Motor neuron (in vitro differentiated cells): Measurements from ENCODE around the gene HRH1. TPM values are rescaled to one million over a fixed set of nuclear protein-coding genes. Genes with fewer than 3 reads are reported as not detected.
A peak's percentile ranks its signal among the peaks of the same experiment; 100 is the strongest.

Source experiments
- ATAC-seq, 8 experiments: fragments of 200-7000 bp; cut with Tn5 transposase; replicated peaks in 6 of 8; 2 replicates each; pipeline ENCODE4 v1.8.0; 2021; ENCODE audit warnings: mild to moderate bottlenecking in 8 of 8, moderate library complexity in 8 of 8
- H3K27ac ChIP-seq, 2 donors: fragments of 250-450 bp; sonication (Bioruptor Pico); 2 replicates each; pipeline ENCODE4 v1.9.0; 2021; ENCODE audit warnings: antibody characterized with exemption in 2 of 2, mild to moderate bottlenecking in 2 of 2, moderate library complexity in 1 of 2
- H3K4me1 ChIP-seq, 2 donors: fragments of 250-450 bp; sonication (Bioruptor Pico); replicated peaks in 1 of 2; 2 replicates each; pipeline ENCODE4 v1.6.1; 2021; ENCODE audit warnings: antibody characterized with exemption in 2 of 2, mild to moderate bottlenecking in 2 of 2, moderate library complexity in 1 of 2
- H3K4me3 ChIP-seq, 5 donors: fragments of 250-450 bp; sonication (Bioruptor Pico); 2 replicates each; pipeline ENCODE4 v1.9.0; 2021; ENCODE audit warnings: antibody characterized with exemption in 5 of 5, mild to moderate bottlenecking in 5 of 5, moderate library complexity in 4 of 5
- WGBS, 10 experiments: fragments of 450-650 bp; shearing (Covaris generic); methylation state at CpG; one replicate each; pipeline ENCODE4 v1.0.0; 2022; 5-methylcytosine and 5-hydroxymethylcytosine counted together
- in situ Hi-C, 9 experiments: fragments of 400-800 bp; cut with MboI; loops; one replicate each; pipeline ENCODE4 v1.15.0; 2021; ENCODE audit warnings: low sequenced_read_pairs in 9 of 9, low pct_unique_long_range_greater_than_20kb in 2 of 9; ENCODE audit not compliant: unreplicated experiment in 9 of 9
- total RNA-seq, 8 experiments: library from RNA; unstranded; fragments of 300-600 nt; gene quantifications; 2 replicates each; pipeline versions ENCODE4 v1.2.3 to v1.2.4, GENCODE V29; 2022

HRH1 gene
- total RNA-seq, 8 experiments from 2014 or later: 0.11 to 23.2 (median 0.74) TPM

DNA sequence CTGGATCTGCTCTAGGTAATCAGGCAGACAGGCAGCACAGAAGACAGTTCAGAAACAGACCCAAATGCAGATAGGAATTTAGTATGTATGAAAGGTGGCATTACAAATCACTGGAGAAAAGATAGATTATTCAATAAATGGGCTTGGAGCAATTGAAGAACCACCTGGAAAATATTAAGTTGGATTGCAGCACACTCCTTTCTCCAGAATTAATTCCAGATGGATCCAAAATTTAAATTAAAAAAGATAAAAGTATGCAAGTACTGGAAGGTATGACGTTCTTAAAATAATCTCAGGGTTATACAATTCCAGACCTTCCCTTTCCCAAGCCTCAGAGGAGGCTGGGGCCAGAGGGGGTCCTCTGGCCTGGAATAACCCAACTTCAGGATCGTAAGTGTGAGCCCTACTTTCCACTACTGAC, 32.5 kb downstream of the HRH1 start:
- in situ Hi-C loops: no loop called here
- ATAC-seq: peak in 3 of 8 experiments; percentile 9 to 13 (median 11)
- no peak overlapping the region for H3K27ac ChIP-seq
- whole genome bisulfite sequencing, 10 experiments: 0 to 85% (median 37%) methylated on average over 1 to 2 of the region's 2 CpGs; no CpG with 5 or more reads in 4 of the 10 experiments
- no peak overlapping the region for H3K4me3 ChIP-seq
- H3K4me1 ChIP-seq: no peaks in the 10 kb centered on the region

DNA sequence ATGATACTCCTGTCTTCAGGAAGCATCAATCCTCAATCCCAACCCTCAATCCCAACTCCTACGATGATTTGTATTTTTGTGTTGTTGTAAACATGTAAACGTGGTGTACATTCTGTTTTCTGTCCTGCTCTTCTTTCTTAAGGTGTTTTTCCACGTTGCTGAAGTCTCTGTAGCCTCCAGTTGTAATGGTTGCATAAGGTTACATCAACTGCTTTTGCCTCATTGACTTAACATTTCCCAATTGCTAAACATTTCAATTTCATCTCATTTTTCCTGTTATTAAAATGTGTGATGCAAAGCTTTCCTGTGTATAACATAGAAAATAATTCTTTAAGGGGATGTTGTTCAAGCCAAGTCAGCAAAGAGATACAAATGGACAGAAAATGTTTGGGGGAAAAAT, 33.4 kb downstream of the HRH1 start:
- Histone ChIP-seq H3K27ac (no peak overlapping the region), H3K4me3 (no peak overlapping the region), H3K4me1 (no peaks in the 10 kb centered on the region)
- in situ Hi-C loops: no loop called here
- no peak for ATAC-seq
- 20 to 97% (median 42%) methylated on average over 1 to 3 of the region's 3 CpGs; no CpG with 5 or more reads in 2 of the 10 experiments for WGBS, 10 experiments

DNA sequence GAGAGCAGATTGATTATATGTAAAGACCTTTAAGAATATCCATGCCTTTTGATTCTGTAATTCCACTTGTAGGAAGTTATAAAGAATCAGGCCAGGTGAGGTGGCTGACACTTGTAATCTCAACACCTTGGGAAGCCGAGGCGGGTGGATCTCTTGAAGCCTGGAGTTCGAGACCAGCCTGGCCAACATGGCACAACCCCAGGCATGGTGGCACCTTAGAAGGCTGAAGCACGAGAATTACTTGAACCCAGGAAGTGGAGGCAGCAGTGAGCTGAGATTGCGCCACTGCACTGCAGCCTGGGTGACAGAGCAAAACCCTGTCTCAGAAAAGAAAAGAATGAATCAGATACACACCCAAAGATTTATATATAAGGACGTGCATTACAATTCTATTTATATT, 33.9 kb downstream of the HRH1 start:
- 0 to 83% (median 53%) methylated on average over 1 to 6 of the region's 6 CpGs; no CpG with 5 or more reads in 2 of the 10 experiments for WGBS, 10 experiments
- Histone ChIP-seq H3K27ac (no peak overlapping the region), H3K4me3 (no peak overlapping the region), H3K4me1 (no peaks in the 10 kb centered on the region)
- in situ Hi-C loops: no loop called here
- ATAC-seq: no peak

DNA sequence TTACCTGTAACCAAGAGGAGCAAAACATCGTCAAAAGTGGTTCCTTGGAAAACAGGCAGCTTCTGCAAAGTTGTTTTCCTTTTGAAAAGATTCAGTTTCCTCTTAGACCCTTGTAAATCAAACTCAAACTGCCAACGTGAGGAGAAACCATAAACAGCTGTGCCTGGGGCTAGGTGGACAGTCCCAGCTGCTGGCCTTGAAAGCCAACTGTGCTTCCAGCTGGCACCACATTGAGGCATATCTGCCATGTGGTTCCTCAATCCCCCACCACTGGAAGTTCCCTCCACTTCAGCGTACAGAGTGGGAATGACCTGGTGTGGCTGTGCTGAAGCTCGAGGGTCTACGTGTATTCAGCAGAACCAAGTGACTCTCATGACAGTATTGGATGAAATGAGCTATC, 40.9 kb downstream of the HRH1 start:
- peak in 2 of 8 experiments; percentile 3 to 53 for ATAC-seq
- WGBS, 10 experiments: 9 to 100% (median 73%) methylated on average over 1 to 4 of the region's 5 CpGs; no CpG with 5 or more reads in 3 of the 10 experiments
- Histone ChIP-seq H3K27ac (no peak overlapping the region), H3K4me3 (no peak overlapping the region), H3K4me1 (no peaks in the 10 kb centered on the region)
- in situ Hi-C loops: no loop called here

DNA sequence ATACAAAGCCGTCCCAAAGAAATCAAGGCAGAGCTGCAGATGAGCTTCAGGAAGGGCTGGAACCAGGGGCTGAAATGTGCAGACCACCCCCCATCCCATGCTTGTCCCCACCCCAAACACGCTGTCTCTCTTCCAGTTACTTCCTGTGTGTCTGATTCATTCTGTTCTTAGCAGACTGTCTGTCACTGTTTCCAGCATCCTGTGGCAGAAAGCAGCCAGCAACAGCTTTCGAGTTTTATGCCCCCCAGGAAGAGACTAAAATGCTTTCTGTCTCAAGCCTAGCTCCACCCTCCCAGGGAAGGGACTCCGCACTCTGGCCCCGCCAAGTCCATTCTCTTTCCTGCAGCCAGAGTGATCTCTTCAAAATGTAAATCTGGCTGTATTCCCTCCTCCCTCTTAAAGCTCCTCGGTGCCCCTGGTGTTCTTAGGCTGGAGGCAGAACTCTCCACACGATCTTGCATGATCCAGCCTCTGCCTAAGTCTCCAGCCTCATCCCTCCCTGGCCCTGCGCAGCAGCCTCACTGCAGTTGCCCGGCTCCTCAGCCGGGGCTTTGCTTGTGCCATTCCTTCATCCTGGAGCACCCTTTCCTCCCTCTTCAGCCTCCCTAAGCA, 41.5 kb downstream of the HRH1 start:
- in situ Hi-C loops: no loop called here
- Histone ChIP-seq H3K4me3 (no peak overlapping the region), H3K4me1 (no peaks in the 10 kb centered on the region), H3K27ac (no peak overlapping the region)
- WGBS, 10 experiments: 0 to 68% (median 38%) methylated on average over 1 to 7 of the region's 10 CpGs; no CpG with 5 or more reads in 2 of the 10 experiments
- peak in 6 of 8 experiments; percentile 18 to 88 (median 63) for ATAC-seq

DNA sequence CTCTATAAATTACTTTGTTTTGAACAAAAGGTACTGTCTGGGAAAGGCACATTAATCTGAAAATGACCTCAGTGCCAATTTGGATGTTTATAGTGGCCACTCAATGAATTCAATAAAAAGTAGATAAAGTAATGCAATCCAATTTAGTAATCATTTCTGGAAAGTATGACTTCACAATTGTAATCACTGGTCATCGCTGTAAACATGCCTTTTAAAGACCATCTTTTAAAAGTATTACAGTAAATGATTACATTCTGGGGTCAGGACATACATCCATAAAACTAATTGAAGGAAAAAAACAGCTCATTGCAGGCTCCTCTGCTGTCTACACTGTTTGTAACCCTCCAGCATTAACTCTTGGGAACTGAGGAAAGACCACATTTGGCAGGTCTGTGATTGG, 43.2 kb downstream of the HRH1 start:
- in situ Hi-C loops: no loop called here
- 17 to 100% (median 60%) methylated on average over 1 of the region's 1 CpG; no CpG with 5 or more reads in 1 of the 10 experiments for WGBS, 10 experiments

DNA sequence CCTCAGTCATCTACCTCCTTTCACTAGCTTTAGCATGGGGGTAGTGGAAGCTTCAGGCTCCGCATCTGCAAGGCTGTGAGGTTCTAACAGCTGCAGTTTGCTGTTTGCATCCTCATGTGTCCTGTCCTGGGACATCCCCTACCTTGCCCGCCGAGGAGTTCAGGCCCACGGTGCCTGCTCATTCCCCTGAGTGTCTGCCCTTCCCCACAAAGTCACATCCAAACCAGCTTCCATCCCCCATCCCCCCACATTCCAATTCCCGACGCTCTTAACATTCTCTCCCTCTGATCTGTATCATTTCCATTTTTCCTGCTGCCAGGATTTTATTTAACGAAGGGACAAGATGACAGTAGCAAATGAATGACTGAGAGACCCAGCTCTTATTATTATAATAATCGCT, 43.8 kb downstream of the HRH1 start:
- no peak overlapping the region for H3K4me3 ChIP-seq
- peak in 3 of 8 experiments; percentile 3 to 39 (median 8) for ATAC-seq
- 43 to 84% (median 80%) methylated on average over 1 to 6 of the region's 8 CpGs; no CpG with 5 or more reads in 3 of the 10 experiments for WGBS, 10 experiments
- no peak overlapping the region for H3K27ac ChIP-seq
- H3K4me1 ChIP-seq: peaks cover 0 to 5% of the 10 kb centered on the region in 2 donors
- in situ Hi-C loops: no loop called here

More for the DNA sequence above, 43.2 kb downstream of the HRH1 start:
- H3K4me3 ChIP-seq: no peak overlapping the region
- peak in 3 of 8 experiments; percentile 65 to 91 (median 87) for ATAC-seq
- H3K27ac ChIP-seq: no peak overlapping the region
- peaks cover 0 to 5% of the 10 kb centered on the region in 2 donors for H3K4me1 ChIP-seq

DNA sequence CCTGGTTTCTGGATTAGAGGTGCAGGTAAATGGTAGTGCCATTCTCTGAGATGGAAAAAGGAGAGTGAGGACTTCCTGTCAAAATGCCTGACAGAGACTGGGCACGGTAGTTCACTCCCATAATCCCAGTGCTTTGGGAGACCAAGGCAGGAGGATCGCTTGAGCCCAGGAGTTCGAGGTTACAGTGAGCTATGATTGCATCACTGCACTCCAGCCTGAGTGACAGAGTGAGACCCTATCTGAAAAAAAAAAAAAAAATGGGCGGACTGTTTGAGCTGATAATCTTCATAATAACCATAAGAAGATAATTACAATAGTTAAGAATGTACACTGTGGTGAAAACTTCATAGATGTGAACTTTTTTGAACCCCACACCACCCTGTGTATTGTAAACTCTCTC, 44.2 kb downstream of the HRH1 start:
- Histone ChIP-seq H3K4me1 (peaks cover 0 to 5% of the 10 kb centered on the region in 2 donors), H3K4me3 (no peak overlapping the region), H3K27ac (no peak overlapping the region)
- ATAC-seq: no peak
- in situ Hi-C loops: no loop called here
- 50 to 100% (median 75%) methylated on average over 1 to 4 of the region's 4 CpGs; no CpG with 5 or more reads in 1 of the 10 experiments for WGBS, 10 experiments

DNA sequence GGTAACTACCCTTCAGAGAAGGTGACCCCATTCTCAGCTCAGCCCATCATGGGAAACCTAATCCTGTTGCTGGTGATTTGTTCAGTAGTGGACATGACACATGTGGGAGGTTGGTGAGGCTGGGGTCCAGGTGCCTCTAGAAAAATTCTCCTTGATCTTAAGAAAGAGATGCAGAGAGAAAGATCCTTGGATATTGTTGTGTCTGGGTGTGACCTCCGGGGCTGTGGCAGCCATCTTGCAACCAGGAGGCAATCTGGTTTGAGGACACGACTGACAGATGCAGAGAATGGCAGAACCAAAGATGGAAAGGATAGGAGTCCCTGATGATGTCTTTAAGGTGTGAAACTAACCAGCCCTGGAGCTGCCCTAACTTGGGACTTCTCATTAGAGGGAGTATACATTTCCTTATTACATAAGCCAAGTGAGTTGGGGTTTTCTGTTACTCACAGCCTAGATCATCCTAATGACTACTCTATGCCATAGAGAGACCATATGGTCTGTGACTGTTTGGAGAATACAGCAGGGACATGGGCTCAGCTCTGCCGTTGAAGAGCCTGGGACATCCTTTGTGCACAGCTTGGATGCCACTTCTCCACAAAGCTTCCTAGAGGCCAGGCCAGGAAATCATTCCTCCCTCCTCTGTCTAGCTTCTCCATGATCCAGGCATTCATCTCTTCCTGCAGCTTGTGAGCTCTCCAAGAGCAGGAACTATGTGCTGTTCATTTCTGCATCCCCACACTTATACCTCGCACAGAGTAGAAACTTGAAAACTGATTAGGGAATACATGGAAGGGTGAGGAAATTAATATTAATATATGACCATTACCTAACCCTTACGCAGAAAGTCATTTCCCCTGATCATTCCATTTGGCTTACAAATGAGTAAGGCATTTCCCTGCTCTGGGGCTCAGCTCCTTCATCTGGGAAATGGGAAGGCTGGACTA, 45.9 kb downstream of the HRH1 start:
- in situ Hi-C loops: no loop called here
- no peak overlapping the region for H3K4me3 ChIP-seq
- H3K4me1 ChIP-seq: peaks cover 0 to 5% of the 10 kb centered on the region in 2 donors
- 48 to 100% (median 89%) methylated on average over 1 to 4 of the region's 5 CpGs; no CpG with 5 or more reads in 1 of the 10 experiments for WGBS, 10 experiments
- H3K27ac ChIP-seq: no peak overlapping the region
- no peak for ATAC-seq

DNA sequence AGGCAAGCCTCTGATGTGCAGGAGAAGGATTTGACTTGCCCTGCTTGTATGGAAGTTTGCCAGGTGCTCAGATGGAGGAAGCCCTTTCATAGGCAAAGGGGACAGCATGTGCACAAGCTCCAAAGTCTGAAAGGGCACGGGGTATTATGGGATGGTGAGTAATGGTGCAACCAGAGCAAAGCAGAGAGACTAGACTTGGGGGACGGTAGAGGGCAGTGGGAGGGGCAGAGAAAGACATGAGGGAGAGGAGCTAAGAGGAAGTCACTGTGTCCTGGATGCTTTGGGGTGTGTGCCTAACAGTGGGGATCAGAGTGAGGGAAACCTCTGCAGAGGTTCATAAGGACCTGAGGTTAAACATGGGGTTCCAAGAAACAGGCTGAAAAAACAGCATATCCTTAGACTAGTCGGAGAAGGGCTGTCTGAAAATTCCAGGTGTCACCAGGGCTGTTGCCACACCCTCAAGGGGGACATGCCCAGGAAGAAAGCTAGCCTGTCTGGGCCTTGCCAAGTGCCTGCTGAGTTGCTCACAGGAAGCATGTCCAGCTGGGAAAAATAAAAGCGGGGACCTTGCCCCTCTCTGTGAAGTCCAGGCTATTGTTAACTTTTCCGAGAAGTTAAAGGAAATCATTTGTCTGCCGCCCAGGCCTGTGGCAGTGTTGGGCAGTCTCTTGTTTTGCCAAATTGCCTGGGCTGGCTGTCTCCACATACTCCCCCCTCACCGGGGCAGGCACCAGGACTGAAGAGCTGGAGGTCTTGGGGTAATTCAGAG, 47.1 kb downstream of the HRH1 start:
- in situ Hi-C loops: no loop called here
- Histone ChIP-seq H3K4me3 (no peak overlapping the region), H3K27ac (no peak overlapping the region), H3K4me1 (peaks cover 0 to 5% of the 10 kb centered on the region in 2 donors)
- peak in 2 of 8 experiments; percentile 27 to 43 for ATAC-seq
- 17 to 70% (median 38%) methylated on average over 1 to 6 of the region's 7 CpGs; no CpG with 5 or more reads in 2 of the 10 experiments for WGBS, 10 experiments

DNA sequence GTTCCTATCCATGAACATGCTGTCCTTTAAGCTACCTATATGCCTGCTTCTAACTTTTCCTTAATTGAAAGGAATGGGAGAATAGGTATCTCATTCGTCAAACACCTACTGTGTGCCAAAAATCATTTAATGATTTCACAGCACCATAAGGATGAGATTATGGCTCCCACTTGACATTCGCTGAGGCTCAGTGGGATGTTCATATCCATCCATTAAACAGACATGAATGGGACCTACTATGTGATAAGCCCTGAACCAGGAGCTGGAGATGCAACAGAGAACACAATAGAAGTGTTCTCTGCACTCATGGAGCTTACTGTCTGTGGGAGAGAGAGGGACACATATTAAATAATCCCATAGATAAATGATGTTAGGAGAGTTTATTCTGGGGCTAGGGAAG, 49.7 kb downstream of the HRH1 start:
- peaks cover 0 to 5% of the 10 kb centered on the region in 2 donors for H3K4me1 ChIP-seq
- in situ Hi-C loops: no loop called here
- no peak overlapping the region for H3K4me3 ChIP-seq
- no peak for ATAC-seq
- 13 to 93% (median 71%) methylated on average over 1 to 2 of the region's 2 CpGs; no CpG with 5 or more reads in 4 of the 10 experiments for WGBS, 10 experiments
- no peak overlapping the region for H3K27ac ChIP-seq

DNA sequence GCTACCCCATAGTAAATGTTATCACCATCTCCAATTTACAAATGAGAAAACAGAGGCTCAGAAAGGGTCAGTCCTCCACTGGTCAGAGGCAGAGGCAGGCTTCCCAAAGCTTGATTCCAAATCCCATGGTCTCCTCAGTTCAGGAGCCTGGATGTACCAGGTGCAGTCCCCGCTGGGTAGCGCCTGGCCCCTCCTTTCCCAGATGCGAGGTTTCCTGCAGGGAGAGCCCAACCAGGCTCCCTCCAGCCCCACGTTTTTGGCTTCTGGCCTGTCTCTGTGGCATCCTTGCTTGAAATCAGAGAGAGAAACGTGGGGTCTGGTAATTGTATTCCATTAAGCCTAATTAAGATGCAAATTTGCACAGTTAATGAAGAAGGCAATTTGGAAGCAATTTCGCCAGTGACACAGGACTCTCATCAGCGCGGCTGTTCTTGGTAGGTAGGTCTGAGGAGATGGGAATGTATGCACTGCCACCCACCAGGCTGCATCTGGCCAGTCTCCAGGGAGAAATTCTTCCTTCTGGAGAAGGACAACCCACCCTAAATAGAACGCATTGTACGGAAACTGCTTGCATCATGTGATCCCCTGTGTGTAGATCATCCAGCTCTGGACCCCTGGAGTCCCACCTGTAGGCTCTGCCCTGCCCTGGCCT, 50.5 kb downstream of the HRH1 start:
- 0 to 87% (median 70%) methylated on average over 1 to 5 of the region's 10 CpGs; no CpG with 5 or more reads in 2 of the 10 experiments for WGBS, 10 experiments
- Histone ChIP-seq H3K4me3 (no peak overlapping the region), H3K4me1 (peaks cover 0 to 5% of the 10 kb centered on the region in 2 donors), H3K27ac (no peak overlapping the region)
- in situ Hi-C loops: no loop called here
- ATAC-seq: no peak
